ENCODE measurements around the gene CCSER1. TPM values are rescaled to one million over a fixed set of nuclear protein-coding genes. Genes with fewer than 3 reads are reported as not detected.

Gene CCSER1
- total RNA-seq, 1 experiment from 2014 or later, result 4.1 TPM

- H3K4me3 ChIP-seq (ENCODE audit: low read depth, low read length), result no peak overlapping the region
- no peaks in the 10 kb centered on the region for H3K4me1 ChIP-seq
- no peak for DNase-seq
- intact Hi-C loops (cut with micrococcal nuclease; ENCODE audit: unreplicated experiment), result no loop called here
- H3K27ac Mint-ChIP-seq (ENCODE audit: unreplicated experiment), result no peak overlapping the region
- H3K4me3 Mint-ChIP-seq (ENCODE audit: unreplicated experiment), result no peak overlapping the region
- TF ChIP-seq CTCF (IDR thresholded peaks at IDR 0.05; ENCODE audit: insufficient read depth in 1 of 2, low read depth in 1 of 2, low read length in 1 of 2, severe bottlenecking in 1 of 2, unreplicated experiment in 1 of 2), result no peak
- BruUV-seq (replicated peaks), result no TSS peak
- H3K36me3 Mint-ChIP-seq (ENCODE audit: insufficient read depth, unreplicated experiment), result no peaks in the 10 kb centered on the region
- H3K9me3 Mint-ChIP-seq (ENCODE audit: unreplicated experiment), result no peaks in the 10 kb centered on the region
- ChIA-PET CTCF (no interaction called here), POLR2A (no interaction called here)
- H3K36me3 ChIP-seq (ENCODE audit: control insufficient read depth, insufficient read depth, low read length), result no peaks in the 10 kb centered on the region
- H3K27me3 Mint-ChIP-seq (ENCODE audit: insufficient read depth, unreplicated experiment), result no peaks in the 10 kb centered on the region
- H3K4me1 Mint-ChIP-seq (ENCODE audit: low read depth, unreplicated experiment), result no peaks in the 10 kb centered on the region
- no peaks in the 10 kb centered on the region for H3K27me3 ChIP-seq (replicated peaks; ENCODE audit: control insufficient read depth, insufficient read depth, low read length)
- H3K9me3 ChIP-seq, result no peaks in the 10 kb centered on the region
Measured at GRCh38 chr4:90648791-90649190, 521.6 kb downstream of the CCSER1 start.

GRCh38 chr4:90660672-90661071, 533.5 kb downstream of the CCSER1 start:
- H3K27ac Mint-ChIP-seq (ENCODE audit: unreplicated experiment), result no peak overlapping the region

GRCh38 chr4:90670183-90670582, 543.0 kb downstream of the CCSER1 start:
- H3K27ac Mint-ChIP-seq (ENCODE audit: unreplicated experiment), result no peak overlapping the region
- H3K4me1 ChIP-seq, result no peaks in the 10 kb centered on the region
- no peak overlapping the region for H3K4me3 ChIP-seq (ENCODE audit: low read depth, low read length)
- ChIA-PET POLR2A (no interaction called here), CTCF (no interaction called here)
- H3K36me3 Mint-ChIP-seq (ENCODE audit: insufficient read depth, unreplicated experiment), result no peaks in the 10 kb centered on the region
- intact Hi-C loops (cut with micrococcal nuclease; ENCODE audit: unreplicated experiment), result no loop called here
- DNase-seq, result no peak
- H3K9me3 ChIP-seq, result no peaks in the 10 kb centered on the region
- H3K36me3 ChIP-seq (ENCODE audit: control insufficient read depth, insufficient read depth, low read length), result no peaks in the 10 kb centered on the region
- H3K4me3 Mint-ChIP-seq (ENCODE audit: unreplicated experiment), result no peak overlapping the region
- no peaks in the 10 kb centered on the region for H3K27me3 ChIP-seq (replicated peaks; ENCODE audit: control insufficient read depth, insufficient read depth, low read length)
- no peaks in the 10 kb centered on the region for H3K4me1 Mint-ChIP-seq (ENCODE audit: low read depth, unreplicated experiment)
- BruUV-seq (replicated peaks), result no TSS peak
- no peak for TF ChIP-seq CTCF (IDR thresholded peaks at IDR 0.05; ENCODE audit: insufficient read depth in 1 of 2, low read depth in 1 of 2, low read length in 1 of 2, severe bottlenecking in 1 of 2, unreplicated experiment in 1 of 2)
- no peaks in the 10 kb centered on the region for H3K27me3 Mint-ChIP-seq (ENCODE audit: insufficient read depth, unreplicated experiment)
- no peaks in the 10 kb centered on the region for H3K9me3 Mint-ChIP-seq (ENCODE audit: unreplicated experiment)

More at GRCh38 chr4:90660672-90661071, 533.5 kb downstream of the CCSER1 start:
- no peak overlapping the region for H3K4me3 ChIP-seq (ENCODE audit: low read depth, low read length)
- no peaks in the 10 kb centered on the region for H3K4me1 ChIP-seq
- Mint-ChIP-seq H3K36me3 (ENCODE audit: insufficient read depth, unreplicated experiment) (no peaks in the 10 kb centered on the region), H3K9me3 (ENCODE audit: unreplicated experiment) (no peaks in the 10 kb centered on the region), H3K27me3 (ENCODE audit: insufficient read depth, unreplicated experiment) (no peaks in the 10 kb centered on the region), H3K4me3 (ENCODE audit: unreplicated experiment) (no peak overlapping the region), H3K4me1 (ENCODE audit: low read depth, unreplicated experiment) (no peaks in the 10 kb centered on the region)
- CTCF ChIA-PET, result no interaction called here
- no peaks in the 10 kb centered on the region for H3K36me3 ChIP-seq (ENCODE audit: control insufficient read depth, insufficient read depth, low read length)
- TF ChIP-seq CTCF (IDR thresholded peaks at IDR 0.05; ENCODE audit: insufficient read depth in 1 of 2, low read depth in 1 of 2, low read length in 1 of 2, severe bottlenecking in 1 of 2, unreplicated experiment in 1 of 2), result no peak
- POLR2A ChIA-PET, result no interaction called here
- DNase-seq, result no peak
- intact Hi-C loops (cut with micrococcal nuclease; ENCODE audit: unreplicated experiment), result no loop called here
- BruUV-seq (replicated peaks), result no TSS peak
- no peaks in the 10 kb centered on the region for H3K27me3 ChIP-seq (replicated peaks; ENCODE audit: control insufficient read depth, insufficient read depth, low read length)
- no peaks in the 10 kb centered on the region for H3K9me3 ChIP-seq

Data from Caco-2 (cell line).